Neural progenitor cell (in vitro differentiated cells): Measurements from ENCODE around the gene IFIT2.

ENCODE experiments used
- CTCF ChIP-seq: fragments of 200-600 bp; sonication (generic); IDR thresholded peaks from 2 replicates; pipeline ENCODE4 v1.5.1; 2017; ENCODE audit warnings: antibody characterized with exemption, mild to moderate bottlenecking
- EZH2 ChIP-seq: fragments of 200-600 bp; sonication (generic); IDR thresholded peaks from 2 replicates; pipeline ENCODE4 v1.6.1; 2017; ENCODE audit warnings: antibody characterized with exemption, mild to moderate bottlenecking, moderate library complexity
- EZH2phosphoT487 ChIP-seq: fragments of 200-600 bp; sonication (generic); IDR thresholded peaks from 2 replicates; pipeline ENCODE4 v1.6.1; 2017; ENCODE audit warnings: antibody characterized with exemption

- TF ChIP-seq EZH2 (no peak), CTCF (no peak), EZH2phosphoT487 (no peak)
Measured at GRCh38 chr10:89302625-89303024, 779 bp downstream of the IFIT2 start.
